Caki2 (cell line): ENCODE measurements around the gene EPRS1. TPM values are rescaled to one million over a fixed set of nuclear protein-coding genes. Genes with fewer than 3 reads are reported as not detected.

ENCODE experiments used
- total RNA-seq: library from RNA; depleted of rRNA; stranded (reverse); fragments of >200 nt; shearing (Covaris generic); gene quantifications from 2 replicates; pipeline ENCODE4 v1.2.3, GENCODE V29; 2014; ENCODE audit warnings: low replicate concordance; rRNA removed

Gene EPRS1
- total RNA-seq, 1 experiment from 2014 or later, result 60.9 TPM

Other genes with a start within 250 kb of the EPRS1 start
- gene SLC30A10, start 117.9 kb downstream of the EPRS1 start, total RNA-seq, result not detected in 2 replicates
- 25.9 and 29.7 TPM in 2 replicates for gene BPNT1, start 43.3 kb upstream of the EPRS1 start, total RNA-seq
- 103 and 157 TPM in 2 replicates for gene IARS2, start 47.6 kb upstream of the EPRS1 start, total RNA-seq
- 11.2 and 19.8 TPM in 2 replicates for gene RAB3GAP2, start 225.9 kb upstream of the EPRS1 start, total RNA-seq